GM21723 (cell line): ENCODE data around the gene NKD1.
A peak's percentile ranks its signal among the peaks of the same experiment; 100 is the strongest.
"Not testable (repeated sequence)": the region's sequence is repeated elsewhere in the genome, so short reads cannot be mapped to it uniquely, and the experiment has no call there.

Experiments
- ATAC-seq: cut with Tn5 transposase; IDR thresholded peaks from one replicate; pipeline ENCODE4 v1.9.1; 2021; ENCODE audit warnings: mild to moderate bottlenecking, moderate library complexity; ENCODE audit not compliant: unreplicated experiment

The NKD1 gene

GRCh38 chr16:50574745-50575136 lies 26.5 kb downstream of the NKD1 start:
- ATAC-seq: no peak

- no peak for ATAC-seq
These were observed 27.5 kb downstream of the NKD1 start for GRCh38 chr16:50575743-50576142.

GRCh38 chr16:50576403-50577113 lies 28.4 kb downstream of the NKD1 start:
- ATAC-seq: no peak

GRCh38 chr16:50578137-50578536 lies 29.9 kb downstream of the NKD1 start:
- no peak for ATAC-seq

GRCh38 chr16:50579373-50579772 lies 31.2 kb downstream of the NKD1 start:
- not testable (repeated sequence) for ATAC-seq

- ATAC-seq: no peak
These were observed 32.1 kb downstream of the NKD1 start for GRCh38 chr16:50580180-50580798.

- no peak for ATAC-seq
These were observed 33.6 kb downstream of the NKD1 start for GRCh38 chr16:50581845-50582244.

GRCh38 chr16:50583211-50583610 lies 35.0 kb downstream of the NKD1 start:
- ATAC-seq: no peak

GRCh38 chr16:50584033-50584722 lies 36.0 kb downstream of the NKD1 start:
- peak; percentile 60 for ATAC-seq

- no peak for ATAC-seq
These were observed 37.2 kb downstream of the NKD1 start for GRCh38 chr16:50585331-50585776.

- no peak for ATAC-seq
These were observed 39.3 kb downstream of the NKD1 start for GRCh38 chr16:50587543-50587942.

- ATAC-seq: no peak
These were observed 40.1 kb downstream of the NKD1 start for GRCh38 chr16:50588276-50588675.

- ATAC-seq: no peak
These were observed 43.0 kb downstream of the NKD1 start for GRCh38 chr16:50591209-50591608.

GRCh38 chr16:50591800-50592771 lies 43.9 kb downstream of the NKD1 start:
- no peak for ATAC-seq

GRCh38 chr16:50592996-50593395 lies 44.8 kb downstream of the NKD1 start:
- no peak for ATAC-seq

GRCh38 chr16:50593410-50594150 lies 45.4 kb downstream of the NKD1 start:
- no peak for ATAC-seq

GRCh38 chr16:50594308-50595260 lies 46.4 kb downstream of the NKD1 start:
- ATAC-seq: no peak

GRCh38 chr16:50595859-50596258 lies 47.7 kb downstream of the NKD1 start:
- ATAC-seq: no peak
